ENCODE results near the gene C1QTNF4. TPM values are rescaled to one million over a fixed set of nuclear protein-coding genes. Genes with fewer than 3 reads are reported as not detected.

Gene C1QTNF4
- total and polyA plus RNA-seq, 2 of the 13 experiments (the other 11 are each of a cell fraction or from before 2014, with no cell fraction given) = not detected

DNA sequence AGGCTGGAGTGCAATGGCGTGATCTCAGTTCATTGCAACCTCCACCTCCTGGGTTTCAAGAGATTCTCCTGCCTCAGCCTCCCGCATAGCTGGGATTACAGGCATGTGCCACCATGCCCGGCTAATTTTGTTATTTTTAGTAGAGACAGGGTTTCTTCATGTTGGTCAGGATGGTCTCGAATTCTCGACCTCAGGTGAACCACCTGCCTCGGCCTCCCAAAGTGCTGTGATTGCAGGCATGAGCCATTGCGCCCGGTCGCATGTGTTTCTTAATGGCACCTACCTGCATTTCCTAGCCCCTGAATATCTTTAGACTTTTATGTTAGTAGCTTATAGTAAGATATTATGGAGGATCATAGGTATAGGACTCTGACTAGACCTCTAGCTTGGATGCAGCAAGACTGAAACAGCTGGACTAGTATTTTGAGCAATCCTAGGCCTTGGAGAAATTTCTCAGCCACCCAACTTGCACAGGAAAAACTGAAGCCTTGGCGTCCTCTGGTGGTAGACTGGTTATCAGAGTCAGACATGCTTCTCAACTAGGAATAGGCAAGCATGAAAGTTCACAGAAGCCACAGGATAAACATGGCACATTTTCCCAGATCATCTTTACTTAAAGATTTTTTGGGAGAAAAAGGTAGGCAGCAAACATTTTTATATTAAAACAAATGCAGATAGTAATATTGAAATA lies 22.7 kb upstream of the C1QTNF4 start (continued):
- TF ChIP-seq DDIT3 (CRISPR knock-in tag; IDR thresholded peaks at IDR 0.05) = no peak
- TF ChIP-seq HCFC1 (IDR thresholded peaks at IDR 0.05; ENCODE audit: low read depth, low read length) = no peak
- TF ChIP-seq TGIF2 (CRISPR knock-in tag; IDR thresholded peaks at IDR 0.05) = 0 out of 2 replicates have a peak, but pooled peaks have one; percentile 32
- no peak for TF ChIP-seq ZNF670 (CRISPR knock-in tag; IDR thresholded peaks at IDR 0.05; ENCODE audit: borderline replicate concordance)
- no peak for TF ChIP-seq TFAP4 (IDR thresholded peaks at IDR 0.05; ENCODE audit: borderline replicate concordance, low read depth)
- no peak for TF ChIP-seq SMAD1 (CRISPR knock-in tag; IDR thresholded peaks at IDR 0.05; ENCODE audit: borderline replicate concordance, low read depth)
- TF ChIP-seq ZNF382 (CRISPR knock-in tag; IDR thresholded peaks at IDR 0.05; ENCODE audit: borderline replicate concordance) = no peak
- TF ChIP-seq SCMH1 (CRISPR knock-in tag; IDR thresholded peaks at IDR 0.05; ENCODE audit: borderline replicate concordance) = no peak
- no peak for TF ChIP-seq CHD4 (IDR thresholded peaks at IDR 0.05; ENCODE audit: borderline replicate concordance, low read length)
- no peak for TF ChIP-seq ZBTB3 (CRISPR knock-in tag; IDR thresholded peaks at IDR 0.05; ENCODE audit: borderline replicate concordance, low read depth)
- TF ChIP-seq, protein P1, sequence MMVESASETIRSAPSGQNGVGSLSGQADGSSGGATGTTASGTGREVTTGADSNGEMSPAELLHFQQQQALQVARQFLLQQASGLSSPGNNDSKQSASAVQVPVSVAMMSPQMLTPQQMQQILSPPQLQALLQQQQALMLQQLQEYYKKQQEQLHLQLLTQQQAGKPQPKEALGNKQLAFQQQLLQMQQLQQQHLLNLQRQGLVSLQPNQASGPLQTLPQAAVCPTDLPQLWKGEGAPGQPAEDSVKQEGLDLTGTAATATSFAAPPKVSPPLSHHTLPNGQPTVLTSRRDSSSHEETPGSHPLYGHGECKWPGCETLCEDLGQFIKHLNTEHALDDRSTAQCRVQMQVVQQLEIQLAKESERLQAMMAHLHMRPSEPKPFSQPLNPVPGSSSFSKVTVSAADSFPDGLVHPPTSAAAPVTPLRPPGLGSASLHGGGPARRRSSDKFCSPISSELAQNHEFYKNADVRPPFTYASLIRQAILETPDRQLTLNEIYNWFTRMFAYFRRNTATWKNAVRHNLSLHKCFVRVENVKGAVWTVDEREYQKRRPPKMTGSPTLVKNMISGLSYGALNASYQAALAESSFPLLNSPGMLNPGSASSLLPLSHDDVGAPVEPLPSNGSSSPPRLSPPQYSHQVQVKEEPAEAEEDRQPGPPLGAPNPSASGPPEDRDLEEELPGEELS (CRISPR knock-in tag; IDR thresholded peaks at IDR 0.05) = no peak
- no peak for TF ChIP-seq JUND (CRISPR knock-in tag; IDR thresholded peaks at IDR 0.05)
- no peak for TF ChIP-seq ZNF546 (CRISPR knock-in tag; conservative IDR thresholded peaks at IDR 0.05)
- TF ChIP-seq CBFB (CRISPR knock-in tag; IDR thresholded peaks at IDR 0.05) = no peak
- no peak for TF ChIP-seq ZNF292 (CRISPR knock-in tag; IDR thresholded peaks at IDR 0.05; ENCODE audit: borderline replicate concordance, low read depth)
- TF ChIP-seq NFKB2 (CRISPR knock-in tag; IDR thresholded peaks at IDR 0.05; ENCODE audit: borderline replicate concordance) = no peak
- TF ChIP-seq AKAP8 (CRISPR knock-in tag; IDR thresholded peaks at IDR 0.05) = no peak
- TF ChIP-seq FOSL1 (CRISPR knock-in tag; IDR thresholded peaks at IDR 0.05; ENCODE audit: borderline replicate concordance) = no peak
- TF ChIP-seq GTF3A (CRISPR knock-in tag; conservative IDR thresholded peaks at IDR 0.05) = no peak
- no peak for TF ChIP-seq MTF2 (CRISPR knock-in tag; IDR thresholded peaks at IDR 0.05; ENCODE audit: borderline replicate concordance)
- no peak for TF ChIP-seq ZNF260 (CRISPR knock-in tag; IDR thresholded peaks at IDR 0.05; ENCODE audit: borderline replicate concordance, low read depth)
- TF ChIP-seq NCOA2 (CRISPR knock-in tag; IDR thresholded peaks at IDR 0.05) = no peak
- no peak for TF ChIP-seq SMAD9 (CRISPR knock-in tag; IDR thresholded peaks at IDR 0.05)
- TF ChIP-seq XBP1 (CRISPR knock-in tag; IDR thresholded peaks at IDR 0.05) = no peak
- TF ChIP-seq ZNF10 (CRISPR knock-in tag; IDR thresholded peaks at IDR 0.05; ENCODE audit: borderline replicate concordance, low read depth) = no peak
- TF ChIP-seq KLF6 (CRISPR knock-in tag; IDR thresholded peaks at IDR 0.05) = no peak
- TF ChIP-seq IKZF5 (CRISPR knock-in tag; IDR thresholded peaks at IDR 0.05) = no peak
